Psoas muscle (tissue), 8 donors: ENCODE results near the gene KIF21B. TPM values are rescaled to one million over a fixed set of nuclear protein-coding genes. Genes with fewer than 3 reads are reported as not detected.

Experiments used
- ATAC-seq, 4 donors: fragments of 200-7000 bp; cut with Tn5 transposase; one replicate each; pipeline ENCODE4 v1.9.1; 2020; ENCODE audit warnings: moderate library complexity in 3 of 4, mild to moderate bottlenecking in 2 of 4
- DNase-seq, 2 donors: peaks; one replicate each; pipeline ENCODE4 v3.0.0-alpha.2; 2020
- H3K27ac ChIP-seq: fragments of 200-600 bp; one replicate; pipeline ENCODE4 v1.8.0; 2022
- H3K27me3 ChIP-seq, 3 donors: fragments of 200-600 bp in 1 of 3; one replicate each; pipeline versions ENCODE4 v1.6.1 to v1.8.0; 2013 to 2022; ENCODE audit warnings: low read length in 2 of 3, mild to moderate bottlenecking in 2 of 3, moderate library complexity in 1 of 3; ENCODE audit not compliant: insufficient read depth in 3 of 3
- H3K36me3 ChIP-seq, 2 donors: fragments of 200-600 bp in 1 of 2; one replicate each; pipeline versions ENCODE4 v1.6.1 to v1.8.0; 2013 to 2022; ENCODE audit warnings: low read depth in 1 of 2, mild to moderate bottlenecking in 1 of 2, moderate library complexity in 1 of 2; ENCODE audit not compliant: insufficient read depth in 1 of 2
- H3K4me1 ChIP-seq: fragments of 200-600 bp; one replicate; pipeline ENCODE4 v1.8.0; 2022
- H3K4me3 ChIP-seq: fragments of 200-600 bp; one replicate; pipeline ENCODE4 v1.8.0; 2022; ENCODE audit warnings: mild to moderate bottlenecking
- H3K9me3 ChIP-seq: fragments of 200-600 bp; one replicate; pipeline ENCODE4 v1.8.0; 2022
- WGBS, 3 donors: extraction: QIAGEN DNeasy Blood & Tissue Kit; methylation state at CpG; one replicate each; pipeline versions ENCODE4 v1.1.6 to v1.1.7; 2013; 5-methylcytosine and 5-hydroxymethylcytosine counted together
- intact Hi-C, 2 donors: fragments of 100-400 bp; cut with DNase I; formaldehyde crosslinking; loops; one replicate each; pipeline versions ENCODE4 v1.11.0 to v1.14.2; 2022
- polyA plus RNA-seq, 3 donors: library from polyadenylated mRNA; stranded (reverse); fragments of 200-250 nt; gene quantifications; one replicate each; pipeline ENCODE4 v1.2.3, GENCODE V29; 2013
- total RNA-seq, 4 donors: library from RNA; stranded (reverse); fragmentation: NEBNext Ultra II Directional in 2 of 4; extraction: Animal tissue kit (Norgen Biotek cat#: 25700) in 2 of 4; gene quantifications; one replicate each; pipeline versions ENCODE4 v1.2.1 to v1.2.4, GENCODE V29; 2021 to 2023
- TF ChIP-seq, protein P1 (sequence below): fragments of 200-600 bp; IDR thresholded peaks from one replicate; pipeline ENCODE4 v1.8.0; 2022; ENCODE audit warnings: antibody characterized with exemption
- donor health status: healthy with polysubstance abuse.
- donor health status: DM: no; HTN: no; CAD: no; lungs with moderate emphysema.
- donor health status: Bipolar disorder and iron deficiency.
- donor health status: healthy.
- donor health status: DM: yes; HTN: yes; CAD: no.
- donor health status: DM: no; HTN: no; CAD: no.
- donor health status: DM: no; HTN: no; CAD: no.
- donor health status: DM: yes; HTN: yes; CAD: no.

Gene KIF21B
- total and polyA plus RNA-seq, 7 donors: 0.04 to 0.81 (median 0.20) TPM

DNA sequence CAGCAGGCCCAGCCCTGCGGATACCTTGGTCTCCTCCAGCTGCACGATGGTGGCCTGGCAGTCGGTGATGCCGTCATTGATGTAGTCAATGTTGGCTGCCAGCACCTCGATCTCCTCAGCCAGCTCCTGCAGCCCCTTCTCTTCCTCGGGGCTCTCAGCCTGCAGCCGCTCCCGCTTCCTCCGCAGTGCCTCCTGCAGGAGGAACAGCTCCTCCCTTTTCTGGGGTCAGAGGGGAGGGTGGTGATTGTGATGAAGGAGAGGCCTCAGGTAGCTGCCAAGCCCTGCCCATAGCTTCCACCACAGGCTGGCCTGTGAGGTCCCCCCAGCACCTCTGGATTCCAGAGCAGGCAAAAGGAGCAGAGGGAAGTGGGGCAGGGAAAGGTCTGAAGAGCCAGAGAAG lies 33.4 kb downstream of the KIF21B start:
- H3K4me1 ChIP-seq: no peaks in the 10 kb centered on the region
- TF ChIP-seq, protein P1, sequence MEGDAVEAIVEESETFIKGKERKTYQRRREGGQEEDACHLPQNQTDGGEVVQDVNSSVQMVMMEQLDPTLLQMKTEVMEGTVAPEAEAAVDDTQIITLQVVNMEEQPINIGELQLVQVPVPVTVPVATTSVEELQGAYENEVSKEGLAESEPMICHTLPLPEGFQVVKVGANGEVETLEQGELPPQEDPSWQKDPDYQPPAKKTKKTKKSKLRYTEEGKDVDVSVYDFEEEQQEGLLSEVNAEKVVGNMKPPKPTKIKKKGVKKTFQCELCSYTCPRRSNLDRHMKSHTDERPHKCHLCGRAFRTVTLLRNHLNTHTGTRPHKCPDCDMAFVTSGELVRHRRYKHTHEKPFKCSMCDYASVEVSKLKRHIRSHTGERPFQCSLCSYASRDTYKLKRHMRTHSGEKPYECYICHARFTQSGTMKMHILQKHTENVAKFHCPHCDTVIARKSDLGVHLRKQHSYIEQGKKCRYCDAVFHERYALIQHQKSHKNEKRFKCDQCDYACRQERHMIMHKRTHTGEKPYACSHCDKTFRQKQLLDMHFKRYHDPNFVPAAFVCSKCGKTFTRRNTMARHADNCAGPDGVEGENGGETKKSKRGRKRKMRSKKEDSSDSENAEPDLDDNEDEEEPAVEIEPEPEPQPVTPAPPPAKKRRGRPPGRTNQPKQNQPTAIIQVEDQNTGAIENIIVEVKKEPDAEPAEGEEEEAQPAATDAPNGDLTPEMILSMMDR: no peak
- H3K9me3 ChIP-seq: no peaks in the 10 kb centered on the region
- intact Hi-C loops: no loop called here
- no peak overlapping the region for H3K4me3 ChIP-seq
- WGBS, 3 donors: 85 to 92% (median 90%) methylated on average over 9 of the region's 9 CpGs
- no peak overlapping the region for H3K27ac ChIP-seq
- no peaks in the 10 kb centered on the region for H3K36me3 ChIP-seq
- DNase-seq (no peak), ATAC-seq (no peak)
- H3K27me3 ChIP-seq: no peaks in the 10 kb centered on the region

DNA sequence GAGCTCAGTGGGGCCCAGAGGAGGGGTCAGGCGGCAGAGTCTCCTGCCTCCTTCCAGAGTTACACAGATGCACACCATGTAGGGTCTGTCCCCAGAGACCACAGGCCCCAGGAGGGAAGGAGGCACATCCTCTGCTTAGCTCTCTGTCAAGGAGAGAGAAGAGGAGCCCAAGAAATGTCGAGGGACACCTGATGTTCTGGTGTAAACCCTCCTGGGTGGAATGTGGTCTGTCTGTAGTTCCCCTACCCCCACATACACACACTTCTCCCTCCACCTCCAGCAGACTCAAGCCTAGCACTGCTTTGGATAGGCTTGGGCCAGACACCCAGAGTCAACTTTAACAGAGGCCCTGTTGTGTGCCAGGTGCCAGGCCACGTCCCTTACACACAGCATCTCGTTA lies 34.2 kb downstream of the KIF21B start:
- intact Hi-C loops: no loop called here
- Histone ChIP-seq H3K27me3 (no peaks in the 10 kb centered on the region), H3K36me3 (no peaks in the 10 kb centered on the region), H3K27ac (no peak overlapping the region), H3K4me1 (no peaks in the 10 kb centered on the region), H3K4me3 (no peak overlapping the region), H3K9me3 (no peaks in the 10 kb centered on the region)
- DNase-seq (no peak), ATAC-seq (no peak)
- TF ChIP-seq, protein P1: no peak
- WGBS, 3 donors: 79 to 91% (median 90%) methylated on average over 4 of the region's 4 CpGs

DNA sequence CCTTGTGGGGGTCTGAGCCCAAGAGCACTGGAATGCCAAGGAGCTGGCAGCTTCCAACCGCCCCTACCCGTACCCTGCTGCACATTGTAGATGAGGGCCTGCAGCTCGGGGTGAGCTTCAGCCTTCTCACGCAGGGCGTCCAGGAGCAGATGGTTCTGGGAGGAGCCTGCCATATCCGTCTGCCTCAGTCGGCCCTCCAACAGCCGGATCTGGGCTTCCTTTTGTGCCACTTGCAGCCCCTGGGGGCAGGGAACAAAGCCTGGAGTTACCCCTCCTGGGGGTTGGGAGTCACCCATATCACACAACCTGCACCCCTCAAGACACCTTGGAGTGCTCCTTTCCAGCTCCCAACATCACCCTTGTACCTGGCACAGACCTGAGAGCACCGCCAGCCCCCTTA lies 34.8 kb downstream of the KIF21B start:
- intact Hi-C loops: no loop called here
- TF ChIP-seq, protein P1: no peak
- Histone ChIP-seq H3K27me3 (no peaks in the 10 kb centered on the region), H3K27ac (no peak overlapping the region), H3K4me1 (no peaks in the 10 kb centered on the region), H3K36me3 (no peaks in the 10 kb centered on the region), H3K4me3 (no peak overlapping the region), H3K9me3 (no peaks in the 10 kb centered on the region)
- ATAC-seq (no peak), DNase-seq (no peak)
- 93 to 97% (median 96%) methylated on average over 9 of the region's 9 CpGs for WGBS, 3 donors

DNA sequence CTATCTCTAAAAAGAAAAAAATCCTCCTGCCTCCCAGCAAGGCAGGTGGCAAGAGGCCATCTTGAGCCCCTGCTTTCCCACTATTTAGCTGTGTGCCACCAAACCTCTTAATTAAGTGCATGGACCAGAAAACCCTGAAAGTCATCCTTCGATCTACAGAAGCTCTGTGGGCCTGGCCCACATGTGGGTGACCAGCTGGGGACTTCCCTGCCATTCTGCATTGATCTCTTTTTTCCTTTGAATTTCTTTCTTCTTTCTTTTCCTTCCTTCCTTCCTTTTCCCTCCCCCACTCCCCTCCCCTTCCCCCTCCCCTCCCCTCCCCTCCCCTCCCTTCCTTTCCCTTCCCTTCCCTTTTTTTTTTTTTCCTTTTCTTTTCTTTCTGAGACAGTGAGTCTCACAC lies 38.0 kb downstream of the KIF21B start:
- Histone ChIP-seq H3K36me3 (no peaks in the 10 kb centered on the region), H3K9me3 (no peaks in the 10 kb centered on the region), H3K27ac (no peak overlapping the region), H3K27me3 (no peaks in the 10 kb centered on the region), H3K4me3 (no peak overlapping the region), H3K4me1 (no peaks in the 10 kb centered on the region)
- intact Hi-C loops: no loop called here
- ATAC-seq: no peak
- TF ChIP-seq, protein P1: no peak
- DNase-seq: no peak
- 94 to 97% (median 94%) methylated on average over 1 of the region's 1 CpG for WGBS, 3 donors

DNA sequence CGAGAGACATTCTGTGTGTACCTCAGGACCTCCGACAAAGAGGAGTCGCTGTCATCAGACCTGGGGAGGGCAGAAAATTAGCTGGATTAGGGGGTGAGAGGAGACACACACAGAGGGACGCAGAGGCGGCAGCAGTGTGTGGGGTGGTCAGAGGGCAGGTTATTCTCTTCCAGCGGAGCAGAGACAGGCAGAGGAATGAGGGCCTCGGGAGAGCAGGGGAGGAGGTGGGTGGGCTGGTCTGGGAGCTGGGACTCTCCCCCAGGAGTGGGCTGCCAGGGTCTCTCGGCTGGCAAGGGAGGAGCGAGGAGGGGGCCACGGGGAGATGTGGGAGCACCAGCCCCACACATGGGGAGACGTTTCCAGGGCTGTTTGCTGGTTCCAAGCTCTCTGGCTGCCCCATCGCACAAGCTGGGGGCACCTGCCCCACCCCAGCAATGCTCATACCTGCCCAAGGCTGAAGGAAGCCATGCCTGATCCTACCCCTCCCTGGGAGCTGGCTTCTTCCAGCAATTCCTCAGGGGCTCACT lies 40.4 kb downstream of the KIF21B start:
- Histone ChIP-seq H3K27ac (no peak overlapping the region), H3K4me3 (no peak overlapping the region), H3K9me3 (no peaks in the 10 kb centered on the region), H3K36me3 (no peaks in the 10 kb centered on the region), H3K4me1 (no peaks in the 10 kb centered on the region), H3K27me3 (no peaks in the 10 kb centered on the region)
- ATAC-seq (no peak), DNase-seq (no peak)
- TF ChIP-seq, protein P1: no peak
- WGBS, 3 donors: 91 to 96% (median 92%) methylated on average over 10 to 12 of the region's 12 CpGs
- intact Hi-C loops: no loop called here
